Measurements from ENCODE around the gene OR8H3. TPM values are rescaled to one million over a fixed set of nuclear protein-coding genes. Genes with fewer than 3 reads are reported as not detected.

OR8H3 gene
- total and polyA plus RNA-seq, 2 of the 4 experiments (the other 2 are of a cell fraction) = not detected

DNA sequence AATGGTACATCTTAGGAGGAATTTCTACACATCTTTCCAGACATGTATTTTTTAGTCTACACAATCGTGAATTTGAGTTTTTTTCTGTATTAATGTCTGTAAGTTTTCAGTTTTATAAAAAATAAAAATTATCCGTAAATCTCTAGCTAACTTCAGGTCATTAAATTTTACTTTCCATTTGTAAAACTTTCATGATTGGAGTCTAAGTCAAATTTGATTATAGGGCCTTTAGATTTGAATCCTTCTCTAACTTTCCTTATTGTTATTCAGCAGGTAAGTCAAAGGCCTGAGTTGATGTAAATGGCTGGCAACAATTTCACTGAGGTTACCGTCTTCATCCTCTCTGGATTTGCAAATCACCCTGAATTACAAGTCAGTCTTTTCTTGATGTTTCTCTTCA is 29.2 kb upstream of the OR8H3 start, which contains the start of gene OR8I2:
Gene OR8I2 (plus strand): TSS at position 301 of the 400 bp plus-strand sequence. CDS start 0 bp downstream, at position 301.
- Histone ChIP-seq H4K8ac (ENCODE audit: low read depth in 2 of 2, low read length in 2 of 2) (no peak within 1 kb of the TSS), H3K56ac (ENCODE audit: extremely low read depth, insufficient read depth, low read length) (no peak within 1 kb of the TSS), H4K91ac (ENCODE audit: insufficient read depth, low read depth, low read length) (no peak within 1 kb of the TSS), H2BK120ac (ENCODE audit: low read depth, low read length) (no peak within 1 kb of the TSS), H4K5ac (ENCODE audit: low read depth, low read length) (no peak within 1 kb of the TSS), H3K14ac (replicated peaks; ENCODE audit: low read depth, low read length) (no peak within 1 kb of the TSS), H2BK20ac (ENCODE audit: low read depth, low read length) (no peak within 1 kb of the TSS), H3K4me2 (ENCODE audit: low read depth, low read length) (no peak within 1 kb of the TSS), H3K9ac (ENCODE audit: low read depth, low read length) (no peak within 1 kb of the TSS), H2AK9ac (replicated peaks; ENCODE audit: low read depth, low read length, poor library complexity) (no peak within 1 kb of the TSS), H3K9me3 (ENCODE audit: control insufficient read depth, insufficient read depth, low read length) (no peaks in the 10 kb centered on the region; the same call in 1 of the 2 replicates), H2AFZ (replicated peaks; ENCODE audit: low read length, poor library complexity) (no peak within 1 kb of the TSS), H3K27me3 (ENCODE audit: control insufficient read depth, insufficient read depth, low read length) (no peaks in the 10 kb centered on the region), H3K4me1 (ENCODE audit: control insufficient read depth, insufficient read depth, low read length) (no peaks in the 10 kb centered on the region), H3K9me1 (ENCODE audit: insufficient read depth, low read length) (no peaks in the 10 kb centered on the region), H4K20me1 (ENCODE audit: insufficient read depth, low read length) (no peaks in the 10 kb centered on the region), H3K18ac (ENCODE audit: low read depth, low read length) (no peak within 1 kb of the TSS), H3K36me3 (ENCODE audit: control insufficient read depth, insufficient read depth, low read length) (no peaks in the 10 kb centered on the region), H3K4me3 (ENCODE audit: insufficient read depth, low read depth, low read length) (no peak within 1 kb of the TSS), H3K4ac (ENCODE audit: low read depth, low read length) (no peak within 1 kb of the TSS), H2BK5ac (ENCODE audit: low read depth, low read length, poor library complexity, severe bottlenecking) (no peak within 1 kb of the TSS), H2AK5ac (ENCODE audit: low read depth, low read length) (no peak within 1 kb of the TSS), H3K23ac (ENCODE audit: low read depth, low read length) (no peak within 1 kb of the TSS), H3K79me1 (ENCODE audit: low read depth in 1 of 2, low read length in 2 of 2) (no peaks in the 10 kb centered on the region), H2BK15ac (ENCODE audit: low read depth, low read length) (no peak within 1 kb of the TSS), H3K27ac (ENCODE audit: insufficient read depth, low read length) (no peak within 1 kb of the TSS)
- DNase-seq (no peak), ATAC-seq (ENCODE audit: low read depth) (no peak)
- in situ Hi-C loops (cut with MboI; ENCODE audit: low sequenced_read_pairs) (no loop called here), dilution Hi-C loops (cut with HindIII; ENCODE audit: low sequenced_read_pairs, unreplicated experiment) (no loop called here), intact Hi-C loops (cut with micrococcal nuclease) (no loop called here)
- no CpG with 5 or more reads among the region's 3 CpGs for WGBS, 2 experiments (ENCODE audit: extremely low coverage in 2 of 2, insufficient read length in 1 of 2)
- POLR2A ChIA-PET (ENCODE audit: unreplicated experiment) = no interaction called here
- TF ChIP-seq BHLHE40 (IDR thresholded peaks at IDR 0.05; ENCODE audit: low read depth, low read length) (no peak), RAD21 (IDR thresholded peaks at IDR 0.05; ENCODE audit: low read length) (no peak), FOS (IDR thresholded peaks at IDR 0.05; ENCODE audit: low read depth, low read length) (no peak), MAFK (IDR thresholded peaks at IDR 0.05; ENCODE audit: low read depth, low read length) (no peak), MXI1 (IDR thresholded peaks at IDR 0.05; ENCODE audit: borderline replicate concordance, low read depth, low read length) (no peak), CEBPB (IDR thresholded peaks at IDR 0.05; ENCODE audit: low read depth, low read length) (no peak), MAZ (IDR thresholded peaks at IDR 0.05; ENCODE audit: borderline replicate concordance, low read depth, low read length) (no peak), RFX5 (IDR thresholded peaks at IDR 0.05; ENCODE audit: low read depth, low read length) (no peak), POLR2A (IDR thresholded peaks at IDR 0.05; ENCODE audit: low read depth, low read length) (no peak), RCOR1 (IDR thresholded peaks at IDR 0.05; ENCODE audit: insufficient replicate concordance, low read length) (no peak), CHD1 (IDR thresholded peaks at IDR 0.05; ENCODE audit: low read depth, low read length) (no peak), NFE2L2 (IDR thresholded peaks at IDR 0.05; ENCODE audit: low read depth, low read length) (no peak), SMC3 (IDR thresholded peaks at IDR 0.05; ENCODE audit: low read depth, low read length) (no peak)
- TF ChIP-seq, protein P1, sequence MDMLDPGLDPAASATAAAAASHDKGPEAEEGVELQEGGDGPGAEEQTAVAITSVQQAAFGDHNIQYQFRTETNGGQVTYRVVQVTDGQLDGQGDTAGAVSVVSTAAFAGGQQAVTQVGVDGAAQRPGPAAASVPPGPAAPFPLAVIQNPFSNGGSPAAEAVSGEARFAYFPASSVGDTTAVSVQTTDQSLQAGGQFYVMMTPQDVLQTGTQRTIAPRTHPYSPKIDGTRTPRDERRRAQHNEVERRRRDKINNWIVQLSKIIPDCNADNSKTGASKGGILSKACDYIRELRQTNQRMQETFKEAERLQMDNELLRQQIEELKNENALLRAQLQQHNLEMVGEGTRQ (IDR thresholded peaks at IDR 0.05; ENCODE audit: low read depth, low read length) = no peak
- TF ChIP-seq, protein P2, sequence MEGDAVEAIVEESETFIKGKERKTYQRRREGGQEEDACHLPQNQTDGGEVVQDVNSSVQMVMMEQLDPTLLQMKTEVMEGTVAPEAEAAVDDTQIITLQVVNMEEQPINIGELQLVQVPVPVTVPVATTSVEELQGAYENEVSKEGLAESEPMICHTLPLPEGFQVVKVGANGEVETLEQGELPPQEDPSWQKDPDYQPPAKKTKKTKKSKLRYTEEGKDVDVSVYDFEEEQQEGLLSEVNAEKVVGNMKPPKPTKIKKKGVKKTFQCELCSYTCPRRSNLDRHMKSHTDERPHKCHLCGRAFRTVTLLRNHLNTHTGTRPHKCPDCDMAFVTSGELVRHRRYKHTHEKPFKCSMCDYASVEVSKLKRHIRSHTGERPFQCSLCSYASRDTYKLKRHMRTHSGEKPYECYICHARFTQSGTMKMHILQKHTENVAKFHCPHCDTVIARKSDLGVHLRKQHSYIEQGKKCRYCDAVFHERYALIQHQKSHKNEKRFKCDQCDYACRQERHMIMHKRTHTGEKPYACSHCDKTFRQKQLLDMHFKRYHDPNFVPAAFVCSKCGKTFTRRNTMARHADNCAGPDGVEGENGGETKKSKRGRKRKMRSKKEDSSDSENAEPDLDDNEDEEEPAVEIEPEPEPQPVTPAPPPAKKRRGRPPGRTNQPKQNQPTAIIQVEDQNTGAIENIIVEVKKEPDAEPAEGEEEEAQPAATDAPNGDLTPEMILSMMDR (conservative IDR thresholded peaks at IDR 0.05; ENCODE audit: low read depth, low read length) = no peak
- TF ChIP-seq, protein P3, sequence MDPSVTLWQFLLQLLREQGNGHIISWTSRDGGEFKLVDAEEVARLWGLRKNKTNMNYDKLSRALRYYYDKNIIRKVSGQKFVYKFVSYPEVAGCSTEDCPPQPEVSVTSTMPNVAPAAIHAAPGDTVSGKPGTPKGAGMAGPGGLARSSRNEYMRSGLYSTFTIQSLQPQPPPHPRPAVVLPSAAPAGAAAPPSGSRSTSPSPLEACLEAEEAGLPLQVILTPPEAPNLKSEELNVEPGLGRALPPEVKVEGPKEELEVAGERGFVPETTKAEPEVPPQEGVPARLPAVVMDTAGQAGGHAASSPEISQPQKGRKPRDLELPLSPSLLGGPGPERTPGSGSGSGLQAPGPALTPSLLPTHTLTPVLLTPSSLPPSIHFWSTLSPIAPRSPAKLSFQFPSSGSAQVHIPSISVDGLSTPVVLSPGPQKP (IDR thresholded peaks at IDR 0.05; ENCODE audit: borderline replicate concordance, low read depth, low read length) = no peak
- CTCF ChIA-PET = no interaction called here
- BruUV-seq (replicated peaks) = no TSS peak
